WTC11 (cell line): ENCODE data around the gene FHIT.

Experiments
- CTCF ChIP-seq: fragments of 200-600 bp; IDR thresholded peaks from 2 replicates; pipeline ENCODE4 v1.8.0; 2022; ENCODE audit warnings: antibody characterized with exemption
- E2F4 ChIP-seq: sonication (generic); formaldehyde crosslinking; IDR thresholded peaks from 2 replicates; pipeline ENCODE4 v1.8.1; 2022; ENCODE audit warnings: low read depth, mild to moderate bottlenecking, moderate library complexity, missing genetic modification reagents, borderline replicate concordance
- E2F5 ChIP-seq: sonication (generic); formaldehyde crosslinking; IDR thresholded peaks from 2 replicates; pipeline ENCODE4 v1.8.1; 2022; ENCODE audit warnings: mild to moderate bottlenecking, moderate library complexity, missing genetic modification reagents
- ELF4 ChIP-seq: sonication (generic); formaldehyde crosslinking; IDR thresholded peaks from 2 replicates; pipeline ENCODE4 v1.8.1; 2022; ENCODE audit warnings: low read depth, mild to moderate bottlenecking, moderate library complexity, missing genetic modification reagents
- JAZF1 ChIP-seq: fragments of 250-450 bp; sonication (Bioruptor Pico); IDR thresholded peaks from 2 replicates; pipeline ENCODE4 v1.9.0; 2021; ENCODE audit warnings: moderate library complexity, mild to moderate bottlenecking, inconsistent platforms
- NFYB ChIP-seq: sonication (generic); formaldehyde crosslinking; conservative IDR thresholded peaks from 2 replicates; pipeline ENCODE4 v1.8.0; 2022; ENCODE audit warnings: low read depth, missing genetic modification reagents
- TCF7 ChIP-seq: sonication (generic); formaldehyde crosslinking; IDR thresholded peaks from 2 replicates; pipeline ENCODE4 v1.8.0; 2022; ENCODE audit warnings: mild to moderate bottlenecking, low read depth, missing genetic modification reagents, moderate library complexity

- TF ChIP-seq TCF7 (CRISPR knock-in tag) (no peak), CTCF (no peak), E2F5 (CRISPR knock-in tag) (no peak), JAZF1 (CRISPR knock-in tag) (no peak), ELF4 (CRISPR knock-in tag) (no peak), E2F4 (CRISPR knock-in tag) (no peak), NFYB (no peak)
These were observed 32.7 kb downstream of the FHIT start for GRCh38 chr3:61218504-61218903.
